GM12878 (cell line): ENCODE data around the gene KLHL24. TPM values are rescaled to one million over a fixed set of nuclear protein-coding genes. Genes with fewer than 3 reads are reported as not detected.

ENCODE experiments used
- CHD1 ChIP-seq: IDR thresholded peaks from 2 replicates; pipeline ENCODE4 v1.6.1; 2012; ENCODE audit warnings: low read depth, low read length, improper control_type of control experiment
- CREB1 ChIP-seq: IDR thresholded peaks from 2 replicates; pipeline ENCODE4 v1.6.1; 2012; ENCODE audit warnings: low read depth, mild to moderate bottlenecking, inconsistent platforms
- FOXK2 ChIP-seq: fragments of 450-650 bp; IDR thresholded peaks from 2 replicates; pipeline ENCODE4 v1.6.1; 2017; ENCODE audit warnings: mild to moderate bottlenecking, moderate library complexity
- GABPA ChIP-seq: IDR thresholded peaks from 2 replicates; pipeline ENCODE4 v1.6.1; 2014; ENCODE audit warnings: antibody characterized with exemption, low read depth, mild to moderate bottlenecking, inconsistent platforms
- MEF2B ChIP-seq: fragments of 450-650 bp; IDR thresholded peaks from 2 replicates; pipeline ENCODE4 v1.6.1; 2018; ENCODE audit warnings: mild to moderate bottlenecking, moderate library complexity; ENCODE audit not compliant: partially characterized antibody, poor library complexity, severe bottlenecking
- PAX8 ChIP-seq: fragments of 450-650 bp; IDR thresholded peaks from 2 replicates; pipeline ENCODE4 v1.6.1; 2017; ENCODE audit warnings: mild to moderate bottlenecking, moderate library complexity
- POLR2A ChIP-seq: IDR thresholded peaks from 2 replicates; pipeline ENCODE4 v1.6.1; 2011; ENCODE audit warnings: low read depth, mild to moderate bottlenecking, low read length
- POLR2AphosphoS5 ChIP-seq: IDR thresholded peaks from 2 replicates; pipeline ENCODE4 v1.6.1; 2011; ENCODE audit warnings: mild to moderate bottlenecking, low read length, inconsistent platforms
- PRDM15 ChIP-seq: fragments of 450-650 bp; formaldehyde crosslinking; IDR thresholded peaks from 2 replicates; pipeline ENCODE4 v1.4.0; 2020; ENCODE audit warnings: mild to moderate bottlenecking, moderate library complexity
- SP1 ChIP-seq: IDR thresholded peaks from one replicate; pipeline ENCODE4 v1.6.1; 2011; ENCODE audit warnings: low read depth, low read length
- SUPT20H ChIP-seq: IDR thresholded peaks from 2 replicates; pipeline ENCODE4 v1.6.1; 2011; ENCODE audit warnings: low read depth, mild to moderate bottlenecking, low read length, moderate library complexity, borderline replicate concordance; ENCODE audit not compliant: control insufficient read depth
- TAF1 ChIP-seq: IDR thresholded peaks from 2 replicates; pipeline ENCODE4 v1.6.1; 2011; ENCODE audit warnings: mild to moderate bottlenecking, low read depth, low read length, borderline replicate concordance
- USF2 ChIP-seq: IDR thresholded peaks from 2 replicates; pipeline ENCODE4 v1.6.1; 2011; ENCODE audit warnings: low read depth, low read length, improper control_type of control experiment, borderline replicate concordance
- ZNF207 ChIP-seq: fragments of 450-650 bp; IDR thresholded peaks from 2 replicates; pipeline ENCODE4 v1.6.1; 2014; ENCODE audit warnings: antibody characterized with exemption, mild to moderate bottlenecking, borderline replicate concordance
- polyA plus RNA-seq, 11 experiments: library from polyadenylated mRNA; depleted of rRNA in 4 of 11; unstranded in 6 of 11; stranded (reverse) in 5 of 11; fragments of >200 nt; fragmentation: Nextera tagmentation in 4 of 11; fragmentation: Illumina TruSeq in 1 of 11; extraction: Ambion mirVana in 4 of 11; extraction: Trizol in 1 of 11; gene quantifications; 1 replicate in 1 of 11; 2 replicates in 10 of 11; pipeline versions ENCODE4 v1.2.1 to v1.2.3, GENCODE V29; 2011 to 2016; ENCODE audit warnings: inconsistent platforms in 2 of 11, missing spikeins in 2 of 11, low read depth in 1 of 11
- total RNA-seq, 4 experiments: library from RNA; depleted of rRNA in 3 of 4; stranded (reverse); fragments of >200 nt in 3 of 4; fragmentation: Illumina TruSeq in 1 of 4; extraction: Trizol in 1 of 4; gene quantifications; 2 replicates each; pipeline versions ENCODE4 v1.2.1 to v1.2.3, GENCODE V29; 2013 to 2021
- TF ChIP-seq, protein P1 (sequence below): fragments of 150-350 bp; IDR thresholded peaks from 2 replicates; pipeline ENCODE4 v1.6.1; 2016; ENCODE audit warnings: low read depth, low read length
- TF ChIP-seq, protein P2 (sequence below): fragments of 450-650 bp; IDR thresholded peaks from 2 replicates; pipeline ENCODE4 v1.6.1; 2017; ENCODE audit warnings: borderline replicate concordance

Gene KLHL24
- total and polyA plus RNA-seq, 10 of the 15 experiments (the other 5 are each of a cell fraction or from before 2014, with no cell fraction given) = 0.91 to 24.3 (median 5.3) TPM

- TF ChIP-seq SUPT20H (no peak), GABPA (peak; percentile 48; the same call in 1 of the 2 replicates), ZNF207 (no peak), PAX8 (no peak), POLR2AphosphoS5 (peak; percentile 66; the same call in 1 of the 2 replicates), USF2 (peak; percentile 50), POLR2A (peak; percentile 90), FOXK2 (peak; percentile 88), MEF2B (no peak), CHD1 (no peak), PRDM15 (CRISPR knock-in tag) (no peak), SP1 (peak; percentile 30), TAF1 (peak; percentile 52; the same call in 1 of the 2 replicates), CREB1 (peak; percentile 89)
- TF ChIP-seq, protein P1, sequence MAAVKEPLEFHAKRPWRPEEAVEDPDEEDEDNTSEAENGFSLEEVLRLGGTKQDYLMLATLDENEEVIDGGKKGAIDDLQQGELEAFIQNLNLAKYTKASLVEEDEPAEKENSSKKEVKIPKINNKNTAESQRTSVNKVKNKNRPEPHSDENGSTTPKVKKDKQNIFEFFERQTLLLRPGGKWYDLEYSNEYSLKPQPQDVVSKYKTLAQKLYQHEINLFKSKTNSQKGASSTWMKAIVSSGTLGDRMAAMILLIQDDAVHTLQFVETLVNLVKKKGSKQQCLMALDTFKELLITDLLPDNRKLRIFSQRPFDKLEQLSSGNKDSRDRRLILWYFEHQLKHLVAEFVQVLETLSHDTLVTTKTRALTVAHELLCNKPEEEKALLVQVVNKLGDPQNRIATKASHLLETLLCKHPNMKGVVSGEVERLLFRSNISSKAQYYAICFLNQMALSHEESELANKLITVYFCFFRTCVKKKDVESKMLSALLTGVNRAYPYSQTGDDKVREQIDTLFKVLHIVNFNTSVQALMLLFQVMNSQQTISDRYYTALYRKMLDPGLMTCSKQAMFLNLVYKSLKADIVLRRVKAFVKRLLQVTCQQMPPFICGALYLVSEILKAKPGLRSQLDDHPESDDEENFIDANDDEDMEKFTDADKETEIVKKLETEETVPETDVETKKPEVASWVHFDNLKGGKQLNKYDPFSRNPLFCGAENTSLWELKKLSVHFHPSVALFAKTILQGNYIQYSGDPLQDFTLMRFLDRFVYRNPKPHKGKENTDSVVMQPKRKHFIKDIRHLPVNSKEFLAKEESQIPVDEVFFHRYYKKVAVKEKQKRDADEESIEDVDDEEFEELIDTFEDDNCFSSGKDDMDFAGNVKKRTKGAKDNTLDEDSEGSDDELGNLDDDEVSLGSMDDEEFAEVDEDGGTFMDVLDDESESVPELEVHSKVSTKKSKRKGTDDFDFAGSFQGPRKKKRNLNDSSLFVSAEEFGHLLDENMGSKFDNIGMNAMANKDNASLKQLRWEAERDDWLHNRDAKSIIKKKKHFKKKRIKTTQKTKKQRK = no peak; the same call in 1 of the 2 replicates
- TF ChIP-seq, protein P2, sequence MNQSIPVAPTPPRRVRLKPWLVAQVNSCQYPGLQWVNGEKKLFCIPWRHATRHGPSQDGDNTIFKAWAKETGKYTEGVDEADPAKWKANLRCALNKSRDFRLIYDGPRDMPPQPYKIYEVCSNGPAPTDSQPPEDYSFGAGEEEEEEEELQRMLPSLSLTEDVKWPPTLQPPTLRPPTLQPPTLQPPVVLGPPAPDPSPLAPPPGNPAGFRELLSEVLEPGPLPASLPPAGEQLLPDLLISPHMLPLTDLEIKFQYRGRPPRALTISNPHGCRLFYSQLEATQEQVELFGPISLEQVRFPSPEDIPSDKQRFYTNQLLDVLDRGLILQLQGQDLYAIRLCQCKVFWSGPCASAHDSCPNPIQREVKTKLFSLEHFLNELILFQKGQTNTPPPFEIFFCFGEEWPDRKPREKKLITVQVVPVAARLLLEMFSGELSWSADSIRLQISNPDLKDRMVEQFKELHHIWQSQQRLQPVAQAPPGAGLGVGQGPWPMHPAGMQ = no peak
These were observed at the start of gene KLHL24 (continued) for GRCh38 chr3:183635431-183636220.
